HEK293 (cell line): Measurements from ENCODE around the gene MICAL3.

ENCODE experiments used
- CTCF ChIA-PET: fragments of 350-600 bp; formaldehyde crosslinking; extraction: SDS; loops from one replicate; lab custom pipeline; 2021; ENCODE audit warnings: antibody characterized with exemption; lab: Yijun Ruan, JAX
- POLR2A ChIA-PET: fragments of 300-600 bp; formaldehyde crosslinking; extraction: SDS; loops from one replicate; lab custom pipeline; 2020; ENCODE audit warnings: antibody characterized with exemption, inconsistent platforms; lab: Yijun Ruan, JAX
- H3K27ac ChIP-seq: fragments of 200-500 bp; sonication (Bioruptor generic); 2 replicates; pipeline ENCODE4 v1.5.1; 2014; ENCODE audit warnings: low read depth, low read length, control low read depth, inconsistent platforms; ENCODE audit errors: extremely low read depth
- H3K36me3 ChIP-seq, 2 experiments: fragments of 200-500 bp in 1 of 2; sonication (Bioruptor generic) in 1 of 2; 1 replicate in 1 of 2; 2 replicates in 1 of 2; pipeline ENCODE4 v1.5.1; 2014 to 2017; ENCODE audit warnings: inconsistent platforms in 2 of 2, low read length in 2 of 2; ENCODE audit not compliant: control insufficient read depth in 2 of 2, insufficient read depth in 1 of 2
- H3K4me1 ChIP-seq: fragments of 200-500 bp; sonication (Bioruptor generic); 2 replicates; pipeline ENCODE4 v1.5.1; 2014; ENCODE audit warnings: mild to moderate bottlenecking, low read length, inconsistent platforms; ENCODE audit not compliant: control insufficient read depth, insufficient read depth
- H3K4me3 ChIP-seq: 2 replicates; pipeline ENCODE4 v1.5.1; 2011; ENCODE audit warnings: low read depth, mild to moderate bottlenecking, control low read depth, low read length, moderate library complexity
- H3K9me3 ChIP-seq: fragments of 200-500 bp; sonication (Bioruptor generic); 2 replicates; pipeline ENCODE4 v1.5.1; 2014; ENCODE audit warnings: low read depth, low read length, inconsistent platforms; ENCODE audit not compliant: control insufficient read depth, insufficient read depth
- GFI1B ChIP-seq: fragments of 450-650 bp; formaldehyde crosslinking; IDR thresholded peaks from 2 replicates; pipeline ENCODE4 v1.5.1; 2016; ENCODE audit warnings: missing biosample characterization, missing genetic modification characterization
- KLF8 ChIP-seq: fragments of 450-650 bp; formaldehyde crosslinking; IDR thresholded peaks from 2 replicates; pipeline ENCODE4 v1.5.1; 2016; ENCODE audit warnings: missing biosample characterization, missing genetic modification characterization
- YY2 ChIP-seq: fragments of 450-650 bp; formaldehyde crosslinking; IDR thresholded peaks from 2 replicates; pipeline ENCODE4 v1.5.1; 2016; ENCODE audit warnings: missing biosample characterization, missing genetic modification characterization
- ZBTB7A ChIP-seq: fragments of 450-650 bp; formaldehyde crosslinking; IDR thresholded peaks from 2 replicates; pipeline ENCODE4 v1.5.1; 2016; ENCODE audit warnings: low read depth, missing biosample characterization, missing genetic modification characterization
- ZFP3 ChIP-seq: fragments of 450-650 bp; formaldehyde crosslinking; IDR thresholded peaks from 2 replicates; pipeline ENCODE4 v1.5.1; 2016; ENCODE audit warnings: low read depth, missing biosample characterization, missing genetic modification characterization
- ZNF157 ChIP-seq: fragments of 450-650 bp; formaldehyde crosslinking; IDR thresholded peaks from 2 replicates; pipeline ENCODE4 v1.5.1; 2016; ENCODE audit warnings: missing biosample characterization, missing genetic modification characterization
- ZNF175 ChIP-seq: fragments of 450-650 bp; formaldehyde crosslinking; IDR thresholded peaks from 2 replicates; pipeline ENCODE4 v1.5.1; 2016; ENCODE audit warnings: missing biosample characterization, missing genetic modification characterization
- ZNF23 ChIP-seq: fragments of 450-650 bp; formaldehyde crosslinking; IDR thresholded peaks from 2 replicates; pipeline ENCODE4 v1.5.1; 2016; ENCODE audit warnings: missing biosample characterization, missing genetic modification characterization, borderline replicate concordance
- ZNF266 ChIP-seq: fragments of 450-650 bp; formaldehyde crosslinking; IDR thresholded peaks from 2 replicates; pipeline ENCODE4 v1.5.1; 2016; ENCODE audit warnings: missing biosample characterization, missing genetic modification characterization, low read depth
- ZNF394 ChIP-seq: fragments of 450-650 bp; formaldehyde crosslinking; IDR thresholded peaks from 2 replicates; pipeline ENCODE4 v1.5.1; 2016; ENCODE audit warnings: missing biosample characterization, missing genetic modification characterization, mild to moderate bottlenecking, moderate library complexity, borderline replicate concordance
- ZNF404 ChIP-seq: fragments of 450-650 bp; formaldehyde crosslinking; IDR thresholded peaks from 2 replicates; pipeline ENCODE4 v1.5.1; 2017; ENCODE audit warnings: missing biosample characterization, missing genetic modification characterization
- ZNF473 ChIP-seq: fragments of 450-650 bp; formaldehyde crosslinking; IDR thresholded peaks from 2 replicates; pipeline ENCODE4 v1.5.1; 2017; ENCODE audit warnings: missing biosample characterization, missing genetic modification characterization
- ZNF670 ChIP-seq: fragments of 450-650 bp; formaldehyde crosslinking; IDR thresholded peaks from 2 replicates; pipeline ENCODE4 v1.5.1; 2016; ENCODE audit warnings: missing biosample characterization, missing genetic modification characterization, low read depth
- TF ChIP-seq, protein P1 (sequence below): fragments of 450-650 bp; formaldehyde crosslinking; IDR thresholded peaks from 2 replicates; pipeline ENCODE4 v1.5.1; 2016; ENCODE audit warnings: missing biosample characterization, missing genetic modification characterization
- TF ChIP-seq, protein P2 (sequence below): fragments of 450-650 bp; formaldehyde crosslinking; IDR thresholded peaks from 2 replicates; pipeline ENCODE4 v1.5.1; 2017; ENCODE audit warnings: missing biosample characterization, missing genetic modification characterization
- TF ChIP-seq, protein P3 (sequence below): fragments of 450-650 bp; formaldehyde crosslinking; IDR thresholded peaks from 2 replicates; pipeline ENCODE4 v1.5.1; 2016; ENCODE audit warnings: missing biosample characterization, missing genetic modification characterization
- TF ChIP-seq, protein P4 (sequence below): fragments of 450-650 bp; formaldehyde crosslinking; conservative IDR thresholded peaks from 2 replicates; pipeline ENCODE4 v1.5.1; 2016; ENCODE audit warnings: low read depth, missing biosample characterization, missing genetic modification characterization
- TF ChIP-seq, protein P5 (sequence below): fragments of 450-650 bp; formaldehyde crosslinking; IDR thresholded peaks from 2 replicates; pipeline ENCODE4 v1.5.1; 2016; ENCODE audit warnings: missing biosample characterization, missing genetic modification characterization

MICAL3 gene

DNA sequence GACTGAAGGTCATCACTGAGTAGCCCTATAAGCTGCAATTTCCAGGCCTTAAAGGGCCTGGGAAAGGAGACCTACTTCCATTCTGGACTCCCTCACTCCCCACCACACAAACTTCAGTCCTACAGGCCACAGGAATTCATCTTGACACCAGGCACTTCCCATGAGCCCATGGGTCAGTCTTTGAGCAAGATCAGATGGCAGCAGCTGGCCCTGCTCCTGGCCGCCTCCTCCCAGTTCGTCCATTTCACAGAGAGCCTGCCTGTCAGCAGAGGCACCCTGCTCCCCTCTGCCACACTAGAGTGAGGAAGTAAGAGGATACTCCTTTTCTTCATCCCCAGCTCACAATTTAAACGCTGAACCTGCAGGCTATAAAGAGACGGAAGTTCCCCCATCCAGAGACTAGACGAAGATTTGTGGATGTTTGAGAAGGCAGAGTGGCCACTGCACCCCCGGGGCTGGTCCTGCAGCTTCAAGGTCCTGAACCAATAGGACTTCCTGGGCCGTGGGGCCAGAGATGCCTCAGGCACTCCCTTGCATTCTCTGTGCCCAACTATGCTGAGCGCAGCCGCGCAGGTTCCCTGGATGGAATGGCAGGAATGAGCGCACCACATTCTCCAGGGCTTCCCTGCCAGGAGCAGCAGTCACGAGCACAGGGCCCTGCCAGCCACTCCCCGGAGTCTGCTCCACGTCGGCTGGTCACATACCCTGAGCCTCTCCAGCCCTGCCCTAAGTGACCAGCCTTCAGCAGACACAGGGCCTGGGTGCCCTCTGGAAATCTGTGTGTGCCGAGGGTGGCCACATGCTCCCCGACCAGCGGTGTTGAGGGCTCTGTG is 216.6 kb downstream of the MICAL3 start:
- Histone ChIP-seq H3K4me3 (no peak overlapping the region), H3K9me3 (no peaks in the 10 kb centered on the region)
- ChIA-PET POLR2A (no interaction called here), CTCF (no interaction called here)
- TF ChIP-seq, protein P1, sequence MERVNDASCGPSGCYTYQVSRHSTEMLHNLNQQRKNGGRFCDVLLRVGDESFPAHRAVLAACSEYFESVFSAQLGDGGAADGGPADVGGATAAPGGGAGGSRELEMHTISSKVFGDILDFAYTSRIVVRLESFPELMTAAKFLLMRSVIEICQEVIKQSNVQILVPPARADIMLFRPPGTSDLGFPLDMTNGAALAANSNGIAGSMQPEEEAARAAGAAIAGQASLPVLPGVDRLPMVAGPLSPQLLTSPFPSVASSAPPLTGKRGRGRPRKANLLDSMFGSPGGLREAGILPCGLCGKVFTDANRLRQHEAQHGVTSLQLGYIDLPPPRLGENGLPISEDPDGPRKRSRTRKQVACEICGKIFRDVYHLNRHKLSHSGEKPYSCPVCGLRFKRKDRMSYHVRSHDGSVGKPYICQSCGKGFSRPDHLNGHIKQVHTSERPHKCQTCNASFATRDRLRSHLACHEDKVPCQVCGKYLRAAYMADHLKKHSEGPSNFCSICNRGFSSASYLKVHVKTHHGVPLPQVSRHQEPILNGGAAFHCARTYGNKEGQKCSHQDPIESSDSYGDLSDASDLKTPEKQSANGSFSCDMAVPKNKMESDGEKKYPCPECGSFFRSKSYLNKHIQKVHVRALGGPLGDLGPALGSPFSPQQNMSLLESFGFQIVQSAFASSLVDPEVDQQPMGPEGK, result no peak
- no peak for TF ChIP-seq ZNF175
- TF ChIP-seq, protein P2, sequence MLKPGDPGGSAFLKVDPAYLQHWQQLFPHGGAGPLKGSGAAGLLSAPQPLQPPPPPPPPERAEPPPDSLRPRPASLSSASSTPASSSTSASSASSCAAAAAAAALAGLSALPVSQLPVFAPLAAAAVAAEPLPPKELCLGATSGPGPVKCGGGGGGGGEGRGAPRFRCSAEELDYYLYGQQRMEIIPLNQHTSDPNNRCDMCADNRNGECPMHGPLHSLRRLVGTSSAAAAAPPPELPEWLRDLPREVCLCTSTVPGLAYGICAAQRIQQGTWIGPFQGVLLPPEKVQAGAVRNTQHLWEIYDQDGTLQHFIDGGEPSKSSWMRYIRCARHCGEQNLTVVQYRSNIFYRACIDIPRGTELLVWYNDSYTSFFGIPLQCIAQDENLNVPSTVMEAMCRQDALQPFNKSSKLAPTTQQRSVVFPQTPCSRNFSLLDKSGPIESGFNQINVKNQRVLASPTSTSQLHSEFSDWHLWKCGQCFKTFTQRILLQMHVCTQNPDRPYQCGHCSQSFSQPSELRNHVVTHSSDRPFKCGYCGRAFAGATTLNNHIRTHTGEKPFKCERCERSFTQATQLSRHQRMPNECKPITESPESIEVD (tag by site-specific recombination), result no peak
- TF ChIP-seq ZNF23 (tag by site-specific recombination), result no peak
- TF ChIP-seq ZBTB7A (tag by site-specific recombination), result no peak
- no peak for TF ChIP-seq ZNF157 (tag by site-specific recombination)
- TF ChIP-seq, all 188 proteins: peak for 0
- Histone ChIP-seq H3K27ac (no peak overlapping the region), H3K4me1 (no peaks in the 10 kb centered on the region), H3K36me3 (peaks cover 7 to 68% of the 10 kb centered on the region in 2 experiments)

DNA sequence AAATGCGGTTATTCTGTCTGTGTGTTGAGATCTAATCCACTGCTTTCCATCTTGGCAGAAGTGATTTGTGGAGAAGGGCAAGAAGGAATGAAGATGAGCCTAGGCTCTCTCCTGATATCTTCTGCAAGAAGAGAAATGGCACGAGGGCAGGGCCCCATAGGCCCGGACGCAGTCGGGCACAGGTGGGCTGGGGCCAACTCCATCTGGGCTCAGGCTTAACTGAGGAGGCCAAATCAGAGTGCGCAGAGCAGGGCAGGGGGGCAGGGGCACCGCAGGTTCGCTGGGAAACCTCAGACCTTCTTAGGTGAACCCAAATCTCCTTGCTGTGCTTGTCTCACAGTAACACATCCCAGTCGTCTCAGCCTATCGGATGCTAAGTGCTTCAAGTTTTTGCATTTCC is 217.3 kb downstream of the MICAL3 start:
- Histone ChIP-seq H3K27ac (no peak overlapping the region), H3K36me3 (peaks cover 7 to 62% of the 10 kb centered on the region in 2 experiments)
- POLR2A ChIA-PET, result no interaction called here

More for the DNA sequence above, 217.3 kb downstream of the MICAL3 start:
- Histone ChIP-seq H3K9me3 (no peaks in the 10 kb centered on the region), H3K4me3 (no peak overlapping the region), H3K4me1 (no peaks in the 10 kb centered on the region)
- TF ChIP-seq GFI1B (tag by site-specific recombination) (no peak), ZNF670 (tag by site-specific recombination) (no peak), ZNF404 (tag by site-specific recombination) (no peak), YY2 (tag by site-specific recombination) (no peak), ZNF473 (tag by site-specific recombination) (no peak), ZNF266 (tag by site-specific recombination) (no peak), KLF8 (tag by site-specific recombination) (no peak), ZFP3 (tag by site-specific recombination) (no peak), ZNF394 (tag by site-specific recombination) (no peak)
- TF ChIP-seq, protein P3, sequence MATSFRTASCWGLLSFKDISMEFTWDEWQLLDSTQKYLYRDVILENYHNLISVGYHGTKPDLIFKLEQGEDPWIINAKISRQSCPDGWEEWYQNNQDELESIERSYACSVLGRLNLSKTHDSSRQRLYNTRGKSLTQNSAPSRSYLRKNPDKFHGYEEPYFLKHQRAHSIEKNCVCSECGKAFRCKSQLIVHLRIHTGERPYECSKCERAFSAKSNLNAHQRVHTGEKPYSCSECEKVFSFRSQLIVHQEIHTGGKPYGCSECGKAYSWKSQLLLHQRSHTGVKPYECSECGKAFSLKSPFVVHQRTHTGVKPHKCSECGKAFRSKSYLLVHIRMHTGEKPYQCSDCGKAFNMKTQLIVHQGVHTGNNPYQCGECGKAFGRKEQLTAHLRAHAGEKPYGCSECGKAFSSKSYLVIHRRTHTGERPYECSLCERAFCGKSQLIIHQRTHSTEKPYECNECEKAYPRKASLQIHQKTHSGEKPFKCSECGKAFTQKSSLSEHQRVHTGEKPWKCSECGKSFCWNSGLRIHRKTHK (tag by site-specific recombination), result no peak
- TF ChIP-seq, protein P4, sequence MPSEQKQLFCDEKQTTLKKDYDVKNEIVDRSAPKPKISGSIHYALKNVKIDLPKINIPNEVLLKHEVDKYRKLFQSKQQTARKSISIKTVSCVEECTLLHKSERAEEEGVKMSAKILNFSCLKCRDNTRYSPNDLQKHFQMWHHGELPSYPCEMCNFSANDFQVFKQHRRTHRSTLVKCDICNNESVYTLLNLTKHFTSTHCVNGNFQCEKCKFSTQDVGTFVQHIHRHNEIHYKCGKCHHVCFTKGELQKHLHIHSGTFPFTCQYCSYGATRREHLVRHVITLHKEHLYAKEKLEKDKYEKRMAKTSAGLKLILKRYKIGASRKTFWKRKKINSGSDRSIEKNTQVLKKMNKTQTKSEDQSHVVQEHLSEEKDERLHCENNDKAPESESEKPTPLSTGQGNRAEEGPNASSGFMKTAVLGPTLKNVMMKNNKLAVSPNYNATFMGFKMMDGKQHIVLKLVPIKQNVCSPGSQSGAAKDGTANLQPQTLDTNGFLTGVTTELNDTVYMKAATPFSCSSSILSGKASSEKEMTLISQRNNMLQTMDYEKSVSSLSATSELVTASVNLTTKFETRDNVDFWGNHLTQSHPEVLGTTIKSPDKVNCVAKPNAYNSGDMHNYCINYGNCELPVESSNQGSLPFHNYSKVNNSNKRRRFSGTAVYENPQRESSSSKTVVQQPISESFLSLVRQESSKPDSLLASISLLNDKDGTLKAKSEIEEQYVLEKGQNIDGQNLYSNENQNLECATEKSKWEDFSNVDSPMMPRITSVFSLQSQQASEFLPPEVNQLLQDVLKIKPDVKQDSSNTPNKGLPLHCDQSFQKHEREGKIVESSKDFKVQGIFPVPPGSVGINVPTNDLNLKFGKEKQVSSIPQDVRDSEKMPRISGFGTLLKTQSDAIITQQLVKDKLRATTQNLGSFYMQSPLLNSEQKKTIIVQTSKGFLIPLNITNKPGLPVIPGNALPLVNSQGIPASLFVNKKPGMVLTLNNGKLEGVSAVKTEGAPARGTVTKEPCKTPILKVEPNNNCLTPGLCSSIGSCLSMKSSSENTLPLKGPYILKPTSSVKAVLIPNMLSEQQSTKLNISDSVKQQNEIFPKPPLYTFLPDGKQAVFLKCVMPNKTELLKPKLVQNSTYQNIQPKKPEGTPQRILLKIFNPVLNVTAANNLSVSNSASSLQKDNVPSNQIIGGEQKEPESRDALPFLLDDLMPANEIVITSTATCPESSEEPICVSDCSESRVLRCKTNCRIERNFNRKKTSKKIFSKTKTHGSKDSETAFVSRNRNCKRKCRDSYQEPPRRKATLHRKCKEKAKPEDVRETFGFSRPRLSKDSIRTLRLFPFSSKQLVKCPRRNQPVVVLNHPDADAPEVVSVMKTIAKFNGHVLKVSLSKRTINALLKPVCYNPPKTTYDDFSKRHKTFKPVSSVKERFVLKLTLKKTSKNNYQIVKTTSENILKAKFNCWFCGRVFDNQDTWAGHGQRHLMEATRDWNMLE (tag by site-specific recombination), result no peak
- TF ChIP-seq, protein P5, sequence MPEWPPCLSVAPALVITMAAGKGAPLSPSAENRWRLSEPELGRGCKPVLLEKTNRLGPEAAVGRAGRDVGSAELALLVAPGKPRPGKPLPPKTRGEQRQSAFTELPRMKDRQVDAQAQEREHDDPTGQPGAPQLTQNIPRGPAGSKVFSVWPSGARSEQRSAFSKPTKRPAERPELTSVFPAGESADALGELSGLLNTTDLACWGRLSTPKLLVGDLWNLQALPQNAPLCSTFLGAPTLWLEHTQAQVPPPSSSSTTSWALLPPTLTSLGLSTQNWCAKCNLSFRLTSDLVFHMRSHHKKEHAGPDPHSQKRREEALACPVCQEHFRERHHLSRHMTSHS (tag by site-specific recombination), result no peak
- TF ChIP-seq, protein P2 (tag by site-specific recombination), result no peak
- CTCF ChIA-PET, result no interaction called here
